ENCODE data around the gene SAAL1.

The SAAL1 gene

GRCh38 chr11:18105802-18106574, at the start of gene SAAL1:
SAAL1 (minus strand) TSS chr11:18106082; CDS start chr11:18106041, 41 bp downstream.
- DNase-seq (ENCODE audit: low read depth), result peak; percentile 44
- peak within 1 kb of the TSS; percentile 98 for H3K4me3 ChIP-seq (ENCODE audit: low read length)
- TF ChIP-seq CTCF (conservative IDR thresholded peaks at IDR 0.05; ENCODE audit: low read depth, low read length), result peak; percentile 75

GRCh38 chr11:18151581-18151980, 45.7 kb upstream of the SAAL1 start:
- DNase-seq (ENCODE audit: low read depth), result no peak
- no peak for TF ChIP-seq CTCF (conservative IDR thresholded peaks at IDR 0.05; ENCODE audit: low read depth, low read length)
- no peak overlapping the region for H3K4me3 ChIP-seq (ENCODE audit: low read length)

- TF ChIP-seq CTCF (conservative IDR thresholded peaks at IDR 0.05; ENCODE audit: low read depth, low read length), result no peak
- H3K4me3 ChIP-seq (ENCODE audit: low read length), result no peak overlapping the region
- no peak for DNase-seq (ENCODE audit: low read depth)
Measured at GRCh38 chr11:18145837-18146236, 40.0 kb upstream of the SAAL1 start.

GRCh38 chr11:18145025-18145424, 39.1 kb upstream of the SAAL1 start:
- DNase-seq (ENCODE audit: low read depth), result no peak
- TF ChIP-seq CTCF (conservative IDR thresholded peaks at IDR 0.05; ENCODE audit: low read depth, low read length), result peak; percentile 42
- H3K4me3 ChIP-seq (ENCODE audit: low read length), result no peak overlapping the region

GRCh38 chr11:18144243-18144642, 38.4 kb upstream of the SAAL1 start:
- no peak for DNase-seq (ENCODE audit: low read depth)
- no peak overlapping the region for H3K4me3 ChIP-seq (ENCODE audit: low read length)
- no peak for TF ChIP-seq CTCF (conservative IDR thresholded peaks at IDR 0.05; ENCODE audit: low read depth, low read length)

- no peak overlapping the region for H3K4me3 ChIP-seq (ENCODE audit: low read length)
- TF ChIP-seq CTCF (conservative IDR thresholded peaks at IDR 0.05; ENCODE audit: low read depth, low read length), result no peak
- DNase-seq (ENCODE audit: low read depth), result no peak
Measured at GRCh38 chr11:18140145-18140544, 34.3 kb upstream of the SAAL1 start.

GRCh38 chr11:18137186-18137800, 31.4 kb upstream of the SAAL1 start:
- no peak for DNase-seq (ENCODE audit: low read depth)
- TF ChIP-seq CTCF (conservative IDR thresholded peaks at IDR 0.05; ENCODE audit: low read depth, low read length), result no peak
- no peak overlapping the region for H3K4me3 ChIP-seq (ENCODE audit: low read length)

Measured in retinal pigment epithelial cell (primary cell).